Measurements from ENCODE around the gene LOXL3.
"Not testable (repeated sequence)": the region's sequence is repeated elsewhere in the genome, so short reads cannot be mapped to it uniquely, and the experiment has no call there.

LOXL3 gene

DNA sequence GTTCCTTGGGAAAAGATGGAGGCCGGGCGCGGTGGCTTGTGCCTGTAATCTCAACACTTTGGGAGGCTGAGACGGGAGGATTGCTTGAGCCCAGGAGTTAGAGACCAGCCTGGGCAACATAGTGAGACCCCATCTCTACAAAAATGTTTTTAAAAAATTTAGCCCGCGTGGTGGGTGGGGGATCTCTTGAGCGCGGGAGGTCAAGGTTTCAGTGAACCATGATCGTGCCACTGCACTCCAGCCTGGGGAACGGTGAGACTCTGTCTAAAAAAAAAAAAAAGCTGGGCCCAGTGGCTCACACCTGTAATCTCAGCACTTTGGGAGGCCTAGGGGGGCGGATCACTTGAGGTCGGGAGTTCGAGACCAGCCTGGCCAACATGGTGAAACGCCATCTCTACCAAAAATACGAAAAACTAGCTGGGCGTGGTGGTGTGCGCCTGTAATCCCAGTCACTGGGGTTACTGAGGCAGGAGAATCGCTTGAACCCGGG, 70.0 kb downstream of the LOXL3 start:
- Histone ChIP-seq H3K9ac (ENCODE audit: low read length) (peak overlapping the region; percentile 79), H3K4me3 (ENCODE audit: low read length) (peak overlapping the region; percentile 100), H3K36me3 (ENCODE audit: control insufficient read depth, low read depth, low read length) (peaks cover 14% of the 10 kb centered on the region)
- not testable (repeated sequence) for H3K4me1 ChIP-seq (ENCODE audit: control insufficient read depth, low read depth, low read length); H3K27me3 ChIP-seq (ENCODE audit: control insufficient read depth, insufficient read depth, low read length); H3K9me3 ChIP-seq (ENCODE audit: control insufficient read depth, low read depth, low read length); H3K27ac ChIP-seq (ENCODE audit: low read length)

DNA sequence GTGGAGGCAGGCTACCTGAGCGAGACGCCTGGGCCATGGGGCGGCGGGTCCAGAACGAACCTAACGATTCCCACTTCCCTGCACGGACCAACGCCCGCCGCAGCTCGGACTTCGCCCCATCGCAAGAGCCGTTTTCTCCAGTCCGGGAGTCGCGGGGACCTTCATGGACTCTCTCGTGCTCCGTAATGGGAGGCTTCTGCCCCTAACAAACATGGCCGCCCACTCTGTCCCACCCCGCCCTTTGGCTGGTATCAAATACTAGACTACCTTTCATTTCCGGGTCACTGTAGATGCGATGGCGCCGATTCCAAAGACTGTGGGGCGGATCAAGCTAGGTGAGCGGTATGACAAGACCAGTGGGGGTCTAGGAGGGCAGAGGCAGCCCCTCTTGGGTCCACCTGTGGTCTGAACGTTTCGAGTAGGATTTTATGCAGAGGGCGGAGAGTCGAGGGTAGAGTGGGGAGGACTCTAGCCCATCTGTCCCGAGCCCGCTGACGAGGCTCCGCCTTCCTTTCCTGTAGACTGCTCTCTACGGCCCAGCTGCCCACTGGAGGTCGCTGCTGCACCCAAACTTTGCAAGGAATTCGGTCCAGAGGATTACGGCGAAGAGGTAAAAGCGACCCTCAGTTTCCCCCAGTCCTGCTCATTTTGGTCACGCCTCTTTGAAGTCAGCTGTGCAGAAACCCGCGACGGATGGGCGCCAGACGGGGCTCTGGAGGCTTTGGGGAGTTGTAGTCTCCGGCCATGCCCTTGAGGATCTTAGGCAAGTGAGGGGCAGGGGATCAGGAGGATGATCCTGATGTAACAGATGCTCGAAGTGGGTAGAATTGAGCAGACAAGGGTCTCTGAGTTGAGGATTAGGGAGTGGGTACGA, 70.7 kb downstream of the LOXL3 start, which contains the start of the genes CCDC142 and TTC31:
Gene CCDC142 (minus strand): TSS at position 198 of the 874 bp plus-strand sequence. CDS start 161 bp downstream, at position 37.
Gene TTC31 (plus strand): TSS at position 281 of the 874 bp plus-strand sequence. CDS start 15 bp downstream, at position 296.
- Histone ChIP-seq H3K4me1 (ENCODE audit: control insufficient read depth, low read depth, low read length) (peaks cover 3% of the 10 kb centered on the region), H3K27me3 (ENCODE audit: control insufficient read depth, insufficient read depth, low read length) (no peaks in the 10 kb centered on the region), H3K27ac (ENCODE audit: low read length) (peak within 1 kb of the TSS; percentile 86), H3K4me3 (ENCODE audit: low read length) (peak within 1 kb of the TSS; percentile 100), H3K36me3 (ENCODE audit: control insufficient read depth, low read depth, low read length) (peaks cover 14% of the 10 kb centered on the region), H3K9me3 (ENCODE audit: control insufficient read depth, low read depth, low read length) (no peaks in the 10 kb centered on the region), H3K9ac (ENCODE audit: low read length) (peak within 1 kb of the TSS; percentile 79)

All from iPS-18a (cell line).